Dendritic cell treated with granulocyte-macrophage colony-stimulating factor and Interleukin-4, amounts not matched to agents 40 ng/mL and 50 ng/mL, for 4 days (primary cell): ENCODE measurements around the gene CD40.

Experiments used
- H3K27ac Mint-ChIP-seq: one replicate; pipeline ENCODE4 v1.8.0; 2022; ENCODE audit warnings: mild to moderate bottlenecking, mixed read lengths
- H3K27me3 Mint-ChIP-seq: one replicate; pipeline ENCODE4 v1.8.0; 2022; ENCODE audit warnings: mild to moderate bottlenecking, mixed read lengths
- H3K36me3 Mint-ChIP-seq: one replicate; pipeline ENCODE4 v1.8.0; 2022; ENCODE audit warnings: low read depth, mixed read lengths
- H3K4me1 Mint-ChIP-seq: one replicate; pipeline ENCODE4 v1.8.0; 2022; ENCODE audit warnings: low read depth, mixed read lengths
- H3K4me3 Mint-ChIP-seq: one replicate; pipeline ENCODE4 v1.8.0; 2022; ENCODE audit warnings: mild to moderate bottlenecking, moderate library complexity, mixed read lengths
- H3K9me3 Mint-ChIP-seq: one replicate; pipeline ENCODE4 v1.8.0; 2022; ENCODE audit warnings: mixed read lengths
- intact Hi-C: fragments of 100-400 bp; cut with micrococcal nuclease; formaldehyde crosslinking; loops from one replicate; pipeline ENCODE4 v1.15.0; 2022

CD40 gene

DNA sequence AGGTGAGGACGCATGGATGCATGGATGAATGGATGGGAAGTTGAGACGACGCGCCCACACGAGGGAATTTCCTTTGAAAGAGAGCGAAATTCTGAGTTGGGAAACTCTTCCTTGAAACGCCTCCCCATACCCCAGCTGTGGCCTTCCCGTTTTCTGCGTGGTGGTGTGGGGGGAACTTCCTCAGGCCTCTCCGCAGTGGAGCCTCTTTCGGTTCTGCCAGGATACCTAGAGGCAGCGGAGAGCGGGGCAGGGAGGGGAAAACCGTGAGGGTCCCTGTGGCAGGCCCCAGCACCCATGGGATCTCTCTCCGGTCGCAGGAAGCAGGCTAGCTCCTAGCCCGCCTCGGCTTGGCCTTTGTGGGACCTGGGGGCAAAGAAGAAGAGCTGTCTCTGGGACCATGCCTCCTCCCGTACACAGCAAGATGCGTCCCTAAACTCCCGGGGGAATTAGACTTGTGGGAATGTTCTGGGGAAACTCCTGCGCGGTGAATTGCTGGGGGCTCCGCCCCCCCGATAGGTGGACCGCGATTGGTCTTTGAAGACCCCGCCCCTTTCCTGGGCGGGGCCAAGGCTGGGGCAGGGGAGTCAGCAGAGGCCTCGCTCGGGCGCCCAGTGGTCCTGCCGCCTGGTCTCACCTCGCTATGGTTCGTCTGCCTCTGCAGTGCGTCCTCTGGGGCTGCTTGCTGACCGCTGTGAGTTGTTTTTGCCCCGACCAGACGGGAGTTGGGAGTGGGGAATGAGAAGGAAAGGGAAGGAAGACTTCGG, at the start of gene CD40:
Gene CD40 (plus strand): TSS at position 611 of the 764 bp plus-strand sequence. CDS start 30 bp downstream, at position 641.
- Mint-ChIP-seq H3K36me3 (peaks cover 36% of the 10 kb centered on the region), H3K27ac (peak within 1 kb of the TSS; percentile 89), H3K9me3 (no peaks in the 10 kb centered on the region), H3K4me1 (peaks cover 75% of the 10 kb centered on the region), H3K4me3 (peak within 1 kb of the TSS; percentile 98), H3K27me3 (peaks cover 7% of the 10 kb centered on the region)
- intact Hi-C loops, result loop anchor here (2.0 to 10.0 kb wide), 2 partner anchors 57 to 93 kb away; partner anchors contain the start of gene SLC12A5

DNA sequence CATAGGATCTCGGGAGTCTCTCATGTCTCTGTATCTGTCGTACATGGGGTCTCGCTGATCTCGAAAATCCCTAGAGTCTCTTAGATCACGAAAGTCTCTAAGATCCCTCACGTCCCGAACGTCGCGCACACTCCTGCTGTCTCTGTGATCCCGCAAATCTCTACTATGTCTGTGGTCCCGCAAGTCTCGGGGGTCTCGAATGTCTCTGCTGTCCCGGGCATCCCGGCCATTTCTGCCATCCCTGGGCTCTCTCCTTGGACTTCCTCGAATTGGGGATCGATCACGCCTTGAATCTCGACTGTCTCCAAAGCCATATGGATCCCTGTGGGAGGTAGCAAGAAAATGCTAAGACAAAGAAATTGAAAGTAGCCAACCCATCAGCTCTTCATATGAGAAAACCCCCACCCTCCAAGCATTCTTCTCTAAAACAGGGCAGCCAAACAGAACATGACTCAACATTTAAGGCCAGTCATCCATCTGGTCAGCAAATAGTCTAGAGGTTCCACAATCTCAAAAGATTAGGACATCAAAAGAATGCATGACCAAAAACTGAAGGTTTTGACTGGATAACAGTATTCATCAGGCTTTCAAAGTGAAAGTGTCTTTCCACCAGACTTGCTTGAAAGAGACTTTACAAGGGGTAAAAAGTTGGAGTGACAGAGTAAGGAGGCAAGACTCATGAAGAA, 47.8 kb upstream of the CD40 start:
- H3K4me3 Mint-ChIP-seq, result no peak overlapping the region
- intact Hi-C loops, result no loop called here
- peaks cover 39% of the 10 kb centered on the region for H3K36me3 Mint-ChIP-seq
- no peak overlapping the region for H3K27ac Mint-ChIP-seq
- no peaks in the 10 kb centered on the region for H3K9me3 Mint-ChIP-seq
- peaks cover 5% of the 10 kb centered on the region for H3K4me1 Mint-ChIP-seq
- no peaks in the 10 kb centered on the region for H3K27me3 Mint-ChIP-seq

DNA sequence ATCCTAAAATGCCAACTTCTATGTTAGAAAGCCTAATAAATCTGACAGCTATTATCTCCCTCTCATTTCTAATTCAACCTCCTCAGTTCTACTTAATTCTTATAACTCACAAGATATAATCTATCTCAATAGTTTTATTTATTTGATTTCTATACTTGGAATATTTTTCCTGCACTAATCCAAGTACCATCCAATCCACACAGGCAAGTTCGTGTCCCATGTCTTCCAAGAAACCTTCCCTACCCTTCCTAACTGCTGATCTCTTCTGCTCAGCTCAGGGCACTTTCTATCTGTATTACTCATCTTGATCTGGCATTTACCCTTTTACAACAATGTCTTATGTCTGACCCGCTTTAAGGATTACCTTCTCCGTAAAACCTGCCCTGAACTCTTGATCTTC, 46.5 kb upstream of the CD40 start:
- no peak overlapping the region for H3K27ac Mint-ChIP-seq
- H3K4me1 Mint-ChIP-seq, result no peaks in the 10 kb centered on the region
- H3K9me3 Mint-ChIP-seq, result no peaks in the 10 kb centered on the region
- intact Hi-C loops, result no loop called here
- peaks cover 32% of the 10 kb centered on the region for H3K36me3 Mint-ChIP-seq
- no peaks in the 10 kb centered on the region for H3K27me3 Mint-ChIP-seq
- no peak overlapping the region for H3K4me3 Mint-ChIP-seq

DNA sequence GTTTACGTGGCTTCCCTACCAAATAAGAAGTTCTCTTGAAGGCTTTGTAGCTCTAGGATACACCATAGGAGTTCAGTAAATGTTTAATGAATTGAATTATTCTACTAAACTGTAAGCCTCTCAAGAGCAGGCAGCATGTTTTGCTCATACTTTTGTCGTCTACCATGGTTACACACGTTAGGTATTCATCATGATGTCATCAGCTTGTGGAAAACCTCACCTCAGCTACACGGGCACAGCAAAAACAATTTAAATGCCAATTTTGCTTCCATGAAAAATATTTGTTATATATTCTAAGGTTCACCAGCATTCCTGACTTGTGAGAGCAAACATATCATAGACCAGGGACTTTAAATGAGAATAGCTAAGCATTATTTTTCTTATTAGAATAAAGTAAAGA, 45.1 kb upstream of the CD40 start:
- Mint-ChIP-seq H3K4me1 (no peaks in the 10 kb centered on the region), H3K4me3 (no peak overlapping the region), H3K9me3 (no peaks in the 10 kb centered on the region), H3K27me3 (no peaks in the 10 kb centered on the region), H3K36me3 (peaks cover 38% of the 10 kb centered on the region), H3K27ac (no peak overlapping the region)
- intact Hi-C loops, result no loop called here

DNA sequence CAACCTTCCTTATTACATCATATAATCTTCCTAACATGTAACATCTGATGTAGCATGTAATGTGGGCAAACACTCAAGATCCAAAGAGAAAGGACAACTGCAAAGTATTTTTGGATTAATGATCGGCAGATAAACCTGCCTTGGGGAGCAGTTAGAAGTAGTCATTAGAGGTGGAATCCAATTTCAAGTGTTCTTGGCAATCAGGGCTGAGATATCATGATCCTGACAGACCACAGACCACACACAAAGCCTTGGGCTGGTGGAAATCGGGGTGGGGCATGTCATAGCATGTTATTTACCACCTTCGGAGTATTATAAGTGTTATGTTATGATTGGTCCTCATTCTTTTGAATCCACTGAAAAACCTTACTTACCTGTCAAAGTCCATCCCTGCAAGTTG, 44.7 kb upstream of the CD40 start:
- Mint-ChIP-seq H3K4me3 (no peak overlapping the region), H3K4me1 (no peaks in the 10 kb centered on the region), H3K36me3 (peaks cover 42% of the 10 kb centered on the region), H3K9me3 (no peaks in the 10 kb centered on the region), H3K27ac (no peak overlapping the region), H3K27me3 (no peaks in the 10 kb centered on the region)
- intact Hi-C loops, result no loop called here

DNA sequence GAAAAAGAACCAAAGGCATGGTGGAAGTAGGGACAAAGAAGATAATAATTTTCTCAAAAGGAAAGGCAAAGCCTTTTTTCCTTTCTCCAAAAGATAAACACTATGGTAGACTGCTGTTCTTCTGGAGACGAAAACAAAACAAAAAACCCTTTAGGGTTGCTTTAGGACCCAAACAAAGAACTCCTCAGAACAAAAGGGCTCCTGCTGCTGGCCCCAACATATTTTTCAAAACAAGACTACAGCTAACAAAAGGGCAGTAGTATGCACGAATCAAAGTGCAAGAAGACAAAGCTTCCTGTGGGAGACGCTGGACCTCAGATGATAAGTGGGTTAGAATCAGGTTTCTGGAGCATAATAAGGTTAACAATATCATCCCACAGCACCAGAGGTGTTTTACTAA, 44.1 kb upstream of the CD40 start:
- Mint-ChIP-seq H3K36me3 (peaks cover 48% of the 10 kb centered on the region), H3K27ac (no peak overlapping the region), H3K4me1 (no peaks in the 10 kb centered on the region), H3K9me3 (no peaks in the 10 kb centered on the region), H3K27me3 (no peaks in the 10 kb centered on the region), H3K4me3 (no peak overlapping the region)
- intact Hi-C loops, result no loop called here

DNA sequence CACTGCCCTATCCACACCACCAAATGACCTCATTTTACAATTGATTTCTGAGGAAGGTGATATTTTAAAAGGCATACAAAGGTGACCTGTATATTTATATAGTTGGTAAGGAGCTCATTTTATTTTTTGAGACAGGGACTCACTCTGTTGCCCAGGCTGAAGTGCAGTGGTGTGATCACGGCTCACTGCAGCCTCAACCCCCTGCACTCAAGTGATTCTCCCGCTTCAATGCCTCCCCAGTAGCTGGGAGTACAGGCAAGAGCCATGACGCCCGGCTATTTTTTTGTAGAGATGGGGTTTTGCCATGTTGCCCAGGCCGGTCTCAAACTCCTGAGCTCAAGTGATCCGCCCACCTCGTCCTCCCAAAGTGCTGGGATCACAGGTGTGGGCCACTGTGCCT, 41.3 kb upstream of the CD40 start:
- H3K27me3 Mint-ChIP-seq, result no peaks in the 10 kb centered on the region
- intact Hi-C loops, result no loop called here
- H3K4me3 Mint-ChIP-seq, result no peak overlapping the region
- peaks cover 56% of the 10 kb centered on the region for H3K36me3 Mint-ChIP-seq
- peaks cover 5% of the 10 kb centered on the region for H3K4me1 Mint-ChIP-seq
- no peaks in the 10 kb centered on the region for H3K9me3 Mint-ChIP-seq
- H3K27ac Mint-ChIP-seq, result no peak overlapping the region

DNA sequence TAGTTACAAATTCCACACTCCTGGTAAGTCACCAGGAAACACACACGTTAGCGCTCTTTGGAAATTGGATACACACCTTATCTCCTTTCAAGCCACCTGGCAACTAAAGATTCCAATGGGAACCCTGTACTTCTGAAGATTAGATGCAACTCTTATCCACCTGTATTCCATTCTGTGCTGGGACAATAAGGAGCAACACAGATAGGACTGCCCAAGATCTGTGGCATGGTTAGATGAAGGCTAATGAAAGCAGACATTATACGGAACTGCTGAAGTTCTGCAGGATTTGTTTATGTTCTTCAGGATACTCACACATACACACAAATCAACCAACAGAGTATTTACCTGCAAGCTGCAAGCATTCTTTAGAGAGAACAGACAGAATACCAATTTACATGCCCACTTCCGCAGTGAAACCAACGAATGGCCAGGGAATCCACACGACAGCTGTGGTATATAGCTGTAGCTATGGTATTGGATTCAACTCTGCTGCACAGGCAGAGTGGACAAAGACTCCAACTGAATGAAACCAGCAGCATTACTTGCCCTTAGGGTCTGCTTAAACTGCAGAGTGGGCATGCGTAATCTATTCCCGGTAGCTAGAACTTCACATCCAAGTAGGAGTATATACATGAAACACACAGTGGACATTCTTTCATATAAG, 40.3 kb upstream of the CD40 start:
- no peak overlapping the region for H3K4me3 Mint-ChIP-seq

DNA sequence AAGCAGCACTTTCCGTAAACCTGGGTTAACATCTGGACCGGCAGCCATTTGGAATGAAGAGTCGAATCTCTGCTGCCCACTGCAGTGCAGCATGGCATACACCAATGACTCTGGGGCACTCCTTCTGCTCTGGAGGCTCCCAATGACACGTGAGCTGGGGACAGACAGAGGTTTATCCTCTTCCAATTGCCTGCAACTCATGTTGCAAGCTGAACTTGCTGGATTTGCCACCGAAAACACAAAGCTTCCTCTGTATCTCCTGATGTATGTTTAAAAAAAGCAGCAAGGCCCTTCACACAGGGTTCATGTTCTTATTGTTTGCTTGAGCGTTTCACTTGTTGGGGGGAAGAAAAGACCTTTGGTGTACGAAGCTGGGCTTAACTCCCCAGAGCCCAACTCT, 39.2 kb upstream of the CD40 start:
- H3K27me3 Mint-ChIP-seq, result no peaks in the 10 kb centered on the region

More for the DNA sequence above, 40.3 kb upstream of the CD40 start:
- intact Hi-C loops, result no loop called here
- Mint-ChIP-seq H3K27ac (no peak overlapping the region), H3K4me1 (peaks cover 14% of the 10 kb centered on the region), H3K9me3 (no peaks in the 10 kb centered on the region), H3K36me3 (peaks cover 56% of the 10 kb centered on the region), H3K27me3 (no peaks in the 10 kb centered on the region)

DNA sequence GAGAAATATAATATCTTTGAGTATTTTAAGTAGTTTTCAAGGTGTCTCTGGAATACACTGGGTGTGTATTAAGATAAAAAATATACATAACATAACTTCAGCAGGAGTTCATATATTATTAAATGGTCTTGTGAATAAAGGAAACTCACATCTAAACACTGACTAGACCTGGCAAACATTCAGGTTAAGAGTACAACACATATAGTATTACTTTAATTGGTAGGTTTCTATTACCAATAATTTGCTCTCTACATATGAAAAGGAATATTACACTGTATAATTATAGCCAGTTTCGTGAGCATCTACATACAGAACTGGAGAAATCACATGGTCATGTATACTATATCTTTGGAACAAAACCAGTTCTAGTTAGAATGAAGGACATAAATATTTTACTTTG, 37.0 kb upstream of the CD40 start:
- Mint-ChIP-seq H3K4me1 (peaks cover 42% of the 10 kb centered on the region), H3K36me3 (peaks cover 41% of the 10 kb centered on the region), H3K27me3 (no peaks in the 10 kb centered on the region), H3K9me3 (no peaks in the 10 kb centered on the region), H3K4me3 (no peak overlapping the region), H3K27ac (no peak overlapping the region)
- intact Hi-C loops, result no loop called here

More for the DNA sequence above, 39.2 kb upstream of the CD40 start:
- no peaks in the 10 kb centered on the region for H3K9me3 Mint-ChIP-seq
- intact Hi-C loops, result no loop called here
- H3K4me3 Mint-ChIP-seq, result no peak overlapping the region
- peaks cover 50% of the 10 kb centered on the region for H3K36me3 Mint-ChIP-seq
- H3K27ac Mint-ChIP-seq, result no peak overlapping the region
- H3K4me1 Mint-ChIP-seq, result peaks cover 23% of the 10 kb centered on the region

DNA sequence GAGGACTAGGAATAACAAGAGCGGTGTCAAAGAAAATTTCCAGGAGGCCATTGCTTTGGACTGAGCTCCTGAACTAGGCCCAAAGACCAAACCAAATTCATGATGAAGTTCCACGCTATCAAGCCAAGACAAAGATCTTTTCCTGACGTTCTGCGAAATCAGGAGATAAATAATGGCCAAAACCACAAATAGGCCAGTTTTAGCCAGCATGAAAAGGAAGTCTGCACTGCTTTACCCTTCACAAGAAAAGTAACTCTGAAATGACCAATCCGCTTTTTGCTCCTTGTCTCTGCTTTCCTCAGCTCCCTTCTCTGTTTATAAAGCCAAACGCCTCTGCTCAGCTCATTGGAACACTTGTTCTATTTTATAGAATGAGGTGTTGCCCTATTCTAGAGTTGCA, 35.0 kb upstream of the CD40 start:
- Mint-ChIP-seq H3K27me3 (no peaks in the 10 kb centered on the region), H3K36me3 (peaks cover 32% of the 10 kb centered on the region), H3K9me3 (no peaks in the 10 kb centered on the region), H3K4me1 (peaks cover 60% of the 10 kb centered on the region), H3K4me3 (no peak overlapping the region), H3K27ac (peak overlapping the region; percentile 56)
- intact Hi-C loops, result no loop called here

DNA sequence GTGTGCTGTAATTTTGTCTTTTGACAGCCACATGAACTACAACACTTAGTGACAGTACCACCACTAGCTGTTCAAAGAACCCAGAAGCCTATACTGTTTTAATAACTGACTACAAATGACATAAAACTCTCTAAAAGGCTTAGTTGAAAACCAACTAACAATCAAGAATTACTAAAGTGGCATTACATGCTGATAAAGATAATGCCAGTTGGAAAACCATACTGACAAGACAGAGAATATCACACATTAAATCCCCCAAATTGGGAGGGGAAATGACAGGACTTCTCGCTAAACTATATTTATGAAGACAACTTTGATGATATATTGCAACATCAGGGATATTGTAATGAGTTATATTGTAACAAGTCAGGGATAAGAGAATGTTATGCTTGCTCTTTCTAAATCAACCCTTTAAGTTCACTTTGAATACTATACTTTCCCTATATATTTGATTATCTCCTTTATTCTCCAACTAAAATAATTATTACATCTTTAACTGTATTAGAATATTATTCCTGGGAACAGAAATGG, 34.5 kb upstream of the CD40 start:
- no peaks in the 10 kb centered on the region for H3K9me3 Mint-ChIP-seq
- peaks cover 63% of the 10 kb centered on the region for H3K4me1 Mint-ChIP-seq
- H3K4me3 Mint-ChIP-seq, result no peak overlapping the region
- H3K27me3 Mint-ChIP-seq, result no peaks in the 10 kb centered on the region
- intact Hi-C loops, result no loop called here
- H3K36me3 Mint-ChIP-seq, result peaks cover 32% of the 10 kb centered on the region
- H3K27ac Mint-ChIP-seq, result peak overlapping the region; percentile 56

DNA sequence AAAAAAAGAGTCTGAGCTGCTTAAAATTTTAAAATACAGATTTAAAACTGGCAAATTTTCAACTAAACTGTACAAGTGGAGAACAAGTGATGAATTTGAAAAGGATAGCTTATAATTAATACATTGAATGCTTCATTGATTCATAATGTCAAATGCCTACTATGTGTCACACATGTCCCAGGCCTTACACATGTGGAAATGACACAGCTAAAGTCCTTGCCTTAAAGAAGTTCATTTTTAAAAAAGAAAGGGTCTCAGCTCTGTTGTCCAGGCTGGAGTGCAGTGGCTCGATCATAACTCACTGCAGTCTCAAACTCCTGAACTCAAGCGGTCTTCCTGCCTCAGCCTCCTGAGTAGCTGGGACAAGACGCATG, 33.3 kb upstream of the CD40 start:
- Mint-ChIP-seq H3K27me3 (no peaks in the 10 kb centered on the region), H3K9me3 (no peaks in the 10 kb centered on the region), H3K36me3 (peaks cover 30% of the 10 kb centered on the region), H3K4me1 (peaks cover 63% of the 10 kb centered on the region), H3K27ac (peak overlapping the region; percentile 50), H3K4me3 (no peak overlapping the region)
- intact Hi-C loops, result loop anchor here (5.0 kb wide), 1 partner anchor 112 kb away; the partner anchor contains the start of gene ZNF335
